BE2C (cell line): ENCODE data around the gene CTBP1.

Source experiments
- DNase-seq: peaks from one replicate; pipeline ENCODE4 v3.0.0-alpha.2; 2020
- H3K27me3 ChIP-seq: fragments of 250-450 bp; sonication (Bioruptor Pico); 2 replicates; pipeline ENCODE4 v1.5.1; 2020; ENCODE audit warnings: mild to moderate bottlenecking
- H3K36me3 ChIP-seq: fragments of 250-450 bp; sonication (Bioruptor Pico); 2 replicates; pipeline ENCODE4 v1.5.1; 2020; ENCODE audit warnings: mild to moderate bottlenecking
- H3K4me1 ChIP-seq: fragments of 250-450 bp; sonication (Bioruptor Pico); 2 replicates; pipeline ENCODE4 v1.5.1; 2020
- H3K4me3 ChIP-seq: 2 replicates; pipeline ENCODE4 v1.5.1; 2011; ENCODE audit warnings: low read depth, low read length
- H3K9me3 ChIP-seq: fragments of 250-450 bp; sonication (Bioruptor Pico); 2 replicates; pipeline ENCODE4 v1.5.1; 2020
- CTCF ChIP-seq: IDR thresholded peaks from 2 replicates; pipeline ENCODE4 v1.5.1; 2012; ENCODE audit warnings: mild to moderate bottlenecking, low read depth, low read length

The CTBP1 gene

GRCh38 chr4:1179089-1179441, 69.9 kb downstream of the CTBP1 start:
- DNase-seq, result no peak
- H3K4me3 ChIP-seq, result no peak overlapping the region
- H3K27me3 ChIP-seq, result peaks cover 21% of the 10 kb centered on the region
- no peaks in the 10 kb centered on the region for H3K4me1 ChIP-seq
- TF ChIP-seq CTCF, result no peak
- no peaks in the 10 kb centered on the region for H3K36me3 ChIP-seq
- no peaks in the 10 kb centered on the region for H3K9me3 ChIP-seq

DNA sequence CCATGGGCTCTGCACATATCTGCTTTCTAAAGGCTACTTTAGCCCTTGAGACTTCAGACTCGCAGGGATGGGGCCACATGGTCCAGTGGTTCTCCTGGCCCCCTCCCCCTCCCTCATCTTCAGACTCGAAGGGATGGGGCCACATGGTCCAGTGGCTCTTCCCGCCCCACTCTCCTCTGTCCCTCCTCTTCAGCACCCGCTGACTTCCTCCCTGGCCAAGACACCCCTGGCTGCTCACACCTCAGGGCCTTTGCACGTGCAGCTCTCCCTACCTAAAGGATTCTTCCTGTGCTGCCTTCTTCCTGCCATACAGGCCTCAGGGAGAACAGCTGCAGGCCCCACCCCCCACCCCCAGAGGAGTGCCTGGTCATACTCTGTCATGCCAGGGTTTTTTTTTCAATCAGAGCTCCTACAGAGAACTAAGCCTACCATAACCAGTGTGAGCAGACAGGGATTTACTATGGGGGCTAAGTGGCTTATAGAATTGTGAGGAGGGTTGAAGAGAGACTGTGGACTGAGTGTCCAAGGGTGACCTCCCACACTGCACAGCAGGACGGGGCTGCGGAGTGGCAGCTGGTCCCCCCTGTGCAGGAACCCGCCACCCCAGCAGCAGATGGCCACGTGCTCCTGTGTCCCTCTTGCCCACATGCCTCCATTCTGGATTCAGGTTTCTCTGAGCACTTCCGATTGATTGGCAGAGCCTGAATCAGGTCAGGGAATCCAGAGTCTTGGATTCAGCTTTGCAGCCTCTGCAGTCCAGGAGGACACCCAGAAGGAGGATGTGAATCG, 70.4 kb downstream of the CTBP1 start:
- TF ChIP-seq CTCF, result no peak
- Histone ChIP-seq H3K27me3 (peaks cover 21% of the 10 kb centered on the region), H3K4me1 (no peaks in the 10 kb centered on the region), H3K9me3 (no peaks in the 10 kb centered on the region), H3K36me3 (no peaks in the 10 kb centered on the region), H3K4me3 (no peak overlapping the region)
- DNase-seq, result no peak

DNA sequence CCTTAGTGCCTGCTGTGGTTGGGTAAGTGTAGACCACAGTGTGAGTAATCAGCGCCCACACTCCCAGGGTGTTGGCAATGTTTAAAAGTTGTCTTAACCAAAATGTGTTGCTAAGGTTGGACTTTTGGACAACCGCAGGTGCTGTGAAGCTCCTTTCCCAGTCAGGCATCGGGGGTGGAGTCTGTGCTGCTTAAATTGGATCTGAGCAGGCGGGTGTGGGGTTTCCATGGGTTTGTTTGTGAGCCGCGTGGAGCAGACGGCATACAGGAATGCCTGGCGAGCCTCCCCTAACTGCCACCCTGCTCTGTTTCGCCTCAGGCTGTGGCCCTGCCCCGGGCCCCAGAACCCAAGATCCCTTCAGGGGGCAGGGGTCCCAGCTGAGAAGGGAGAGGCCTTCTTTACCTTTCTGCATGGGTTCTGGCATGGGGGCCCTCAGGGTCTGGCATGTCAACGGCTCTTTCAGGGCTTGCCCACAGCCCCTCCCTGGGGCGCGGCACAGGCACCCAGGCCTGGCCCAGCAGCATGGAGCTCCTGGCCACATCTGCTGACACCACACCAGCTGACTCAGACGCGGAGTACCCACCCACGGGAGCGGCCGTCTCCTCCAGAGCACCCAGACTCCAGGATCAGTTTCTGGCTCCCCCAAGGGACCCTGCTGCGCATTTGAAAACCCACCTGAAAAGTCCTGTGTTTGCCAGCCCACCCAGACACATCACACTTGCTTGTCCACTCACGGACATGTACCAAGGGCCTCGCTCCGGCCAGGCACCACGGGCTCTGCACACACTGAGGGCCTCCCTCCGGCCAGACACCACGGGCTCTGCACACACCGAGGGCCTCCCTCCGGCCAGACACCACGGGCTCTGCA, 71.4 kb downstream of the CTBP1 start:
- H3K36me3 ChIP-seq, result no peaks in the 10 kb centered on the region
- H3K27me3 ChIP-seq, result peaks cover 29% of the 10 kb centered on the region
- DNase-seq, result no peak
- no peaks in the 10 kb centered on the region for H3K4me1 ChIP-seq
- no peak for TF ChIP-seq CTCF
- no peaks in the 10 kb centered on the region for H3K9me3 ChIP-seq
- H3K4me3 ChIP-seq, result no peak overlapping the region

DNA sequence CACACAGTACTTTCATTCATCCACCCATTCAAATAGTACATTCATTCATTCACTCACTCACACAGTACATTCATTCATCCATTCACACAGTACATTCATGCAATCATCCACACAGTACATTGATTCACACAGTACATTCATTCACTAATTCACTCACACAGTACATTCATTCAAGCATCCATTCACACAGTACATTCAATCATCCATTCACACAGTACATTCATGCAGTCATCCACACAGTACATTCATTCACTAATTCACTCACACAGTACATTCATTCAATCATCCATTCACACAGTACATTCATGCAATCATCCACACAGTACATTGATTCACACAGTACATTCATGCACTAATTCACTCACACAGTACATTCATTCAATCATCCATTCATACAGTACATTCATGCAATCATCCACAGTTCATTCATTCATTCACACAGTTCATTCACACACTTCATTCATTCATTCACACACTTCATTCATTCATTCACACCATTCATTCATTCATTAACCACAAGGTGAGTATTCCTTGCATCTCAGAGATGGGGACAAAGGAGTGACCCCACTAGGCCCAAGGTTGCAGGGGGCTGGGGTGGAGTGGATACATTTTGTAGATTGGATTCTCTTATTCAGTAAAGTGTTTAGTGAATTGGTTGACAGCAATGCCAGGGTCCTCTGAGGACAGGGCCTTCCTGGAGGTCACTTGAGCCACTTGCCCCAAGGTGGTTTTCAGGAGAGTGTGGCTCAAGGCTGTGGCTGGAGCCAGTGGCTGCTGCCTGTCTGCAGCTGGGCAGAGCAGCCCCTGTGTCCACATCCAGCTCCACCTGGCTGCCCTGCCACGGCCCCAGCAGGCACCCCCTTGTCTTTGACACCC, 72.3 kb downstream of the CTBP1 start:
- Histone ChIP-seq H3K36me3 (no peaks in the 10 kb centered on the region), H3K9me3 (no peaks in the 10 kb centered on the region), H3K4me3 (no peak overlapping the region), H3K4me1 (no peaks in the 10 kb centered on the region), H3K27me3 (peaks cover 30% of the 10 kb centered on the region)
- no peak for TF ChIP-seq CTCF
- no peak for DNase-seq

GRCh38 chr4:1175635-1176229, 73.2 kb downstream of the CTBP1 start:
- DNase-seq, result no peak
- no peaks in the 10 kb centered on the region for H3K9me3 ChIP-seq
- peaks cover 33% of the 10 kb centered on the region for H3K27me3 ChIP-seq
- no peaks in the 10 kb centered on the region for H3K36me3 ChIP-seq
- H3K4me3 ChIP-seq, result no peak overlapping the region
- H3K4me1 ChIP-seq, result no peaks in the 10 kb centered on the region
- no peak for TF ChIP-seq CTCF
